ENCODE measurements around the gene PTGIS. TPM values are rescaled to one million over a fixed set of nuclear protein-coding genes. Genes with fewer than 3 reads are reported as not detected.

Gene PTGIS
- total RNA-seq, 2 experiments from 2014 or later = 1.5 to 1.6 TPM

DNA sequence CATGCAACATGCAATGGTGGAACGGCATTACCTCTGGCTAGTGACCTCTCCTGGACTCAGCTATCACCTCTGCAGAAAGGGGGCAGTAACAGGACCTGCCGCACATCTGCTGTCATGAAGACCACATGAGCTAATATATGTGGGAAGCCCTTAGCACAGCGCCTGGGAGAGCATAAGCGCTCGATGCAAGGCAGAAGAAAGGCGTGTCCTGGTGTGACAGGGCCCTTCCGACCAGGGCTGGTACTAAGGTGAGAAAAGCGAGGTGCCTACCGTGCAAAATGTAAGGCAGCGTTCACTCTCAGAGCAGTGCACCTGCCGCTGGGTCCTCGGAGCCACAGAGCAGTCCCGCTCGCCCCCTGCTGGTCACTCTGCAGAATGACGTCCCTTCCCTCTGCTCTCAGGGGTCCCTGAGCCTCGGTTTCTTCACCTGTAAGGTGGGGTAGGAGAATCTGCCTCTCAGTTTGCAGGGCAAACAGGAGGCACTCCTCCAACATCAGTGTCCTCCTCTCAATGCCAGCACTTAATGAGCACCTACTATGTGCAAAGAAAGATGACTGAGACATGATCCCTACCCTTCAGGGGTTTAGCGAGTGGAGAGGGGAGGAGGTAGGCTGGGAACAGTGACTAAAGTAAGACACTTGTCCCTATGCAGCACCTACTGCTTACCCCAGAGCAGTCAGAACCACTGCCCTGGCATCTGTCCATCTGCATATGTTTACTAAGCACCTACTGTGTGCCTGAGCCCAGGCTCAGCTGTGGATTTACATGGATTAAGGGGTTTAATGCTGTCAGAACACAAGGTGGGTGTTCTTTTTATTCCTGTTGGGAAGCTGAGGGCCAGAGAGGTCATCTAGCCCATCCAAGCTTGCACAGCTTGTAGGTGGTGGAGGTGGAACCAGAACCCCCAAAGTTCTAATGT is 41.1 kb upstream of the PTGIS start:
- ChIA-PET POLR2A (interaction anchor here (0.8 to 2.3 kb wide), 5 partner anchors 12 to 71 kb away, joined by 3 to 12 read pairs (median 7); no protein-coding TSS in a partner anchor), CTCF (interaction anchor here (0.6 to 10.5 kb wide), 50 partner anchors 8 to 323 kb away, joined by 3 to 438 read pairs (median 4); partner anchors contain the start of gene B4GALT5)
- DNase-seq (peak; percentile 85), ATAC-seq (peak; percentile 87)
- TF ChIP-seq, protein P1, sequence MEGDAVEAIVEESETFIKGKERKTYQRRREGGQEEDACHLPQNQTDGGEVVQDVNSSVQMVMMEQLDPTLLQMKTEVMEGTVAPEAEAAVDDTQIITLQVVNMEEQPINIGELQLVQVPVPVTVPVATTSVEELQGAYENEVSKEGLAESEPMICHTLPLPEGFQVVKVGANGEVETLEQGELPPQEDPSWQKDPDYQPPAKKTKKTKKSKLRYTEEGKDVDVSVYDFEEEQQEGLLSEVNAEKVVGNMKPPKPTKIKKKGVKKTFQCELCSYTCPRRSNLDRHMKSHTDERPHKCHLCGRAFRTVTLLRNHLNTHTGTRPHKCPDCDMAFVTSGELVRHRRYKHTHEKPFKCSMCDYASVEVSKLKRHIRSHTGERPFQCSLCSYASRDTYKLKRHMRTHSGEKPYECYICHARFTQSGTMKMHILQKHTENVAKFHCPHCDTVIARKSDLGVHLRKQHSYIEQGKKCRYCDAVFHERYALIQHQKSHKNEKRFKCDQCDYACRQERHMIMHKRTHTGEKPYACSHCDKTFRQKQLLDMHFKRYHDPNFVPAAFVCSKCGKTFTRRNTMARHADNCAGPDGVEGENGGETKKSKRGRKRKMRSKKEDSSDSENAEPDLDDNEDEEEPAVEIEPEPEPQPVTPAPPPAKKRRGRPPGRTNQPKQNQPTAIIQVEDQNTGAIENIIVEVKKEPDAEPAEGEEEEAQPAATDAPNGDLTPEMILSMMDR (IDR thresholded peaks at IDR 0.05) = peak; percentile 97
- Mint-ChIP-seq H3K27ac (no peak overlapping the region), H3K9me3 (no peaks in the 10 kb centered on the region), H3K36me3 (ENCODE audit: low read depth) (no peaks in the 10 kb centered on the region), H3K4me1 (ENCODE audit: low read depth) (peaks cover 20% of the 10 kb centered on the region), H3K4me3 (no peak overlapping the region), H3K27me3 (peaks cover 16% of the 10 kb centered on the region)
- intact Hi-C loops (cut with micrococcal nuclease) = loop anchor here (2.0 to 10.0 kb wide), 2 partner anchors 68 to 274 kb away; no protein-coding TSS in a partner anchor

GRCh38 chr20:49607568-49607967 is 39.6 kb upstream of the PTGIS start:
- Mint-ChIP-seq H3K27me3 (peaks cover 16% of the 10 kb centered on the region), H3K4me1 (ENCODE audit: low read depth) (peaks cover 28% of the 10 kb centered on the region), H3K36me3 (ENCODE audit: low read depth) (peaks cover 2% of the 10 kb centered on the region), H3K9me3 (no peaks in the 10 kb centered on the region), H3K4me3 (no peak overlapping the region), H3K27ac (no peak overlapping the region)
- POLR2A ChIA-PET = interaction anchor here (0.6 to 2.3 kb wide), 6 partner anchors 10 to 190 kb away, joined by 3 to 10 read pairs (median 3); no protein-coding TSS in a partner anchor
- DNase-seq (no peak), ATAC-seq (no peak)
- TF ChIP-seq, protein P1 (IDR thresholded peaks at IDR 0.05) = no peak
- intact Hi-C loops (cut with micrococcal nuclease) = loop anchor here (10.0 kb wide), 1 partner anchor 273 kb away; no protein-coding TSS in a partner anchor
- CTCF ChIA-PET = interaction anchor here (0.6 to 10.5 kb wide), 16 partner anchors 8 to 317 kb away, joined by 3 to 438 read pairs (median 4); no protein-coding TSS in a partner anchor

GRCh38 chr20:49603209-49603627 is 35.3 kb upstream of the PTGIS start:
- peaks cover 9% of the 10 kb centered on the region for H3K27me3 Mint-ChIP-seq
- DNase-seq = peak; percentile 35
- POLR2A ChIA-PET = interaction anchor here (0.6 kb wide), 1 partner anchor 62 kb away, joined by 3 read pairs; no protein-coding TSS in a partner anchor

DNA sequence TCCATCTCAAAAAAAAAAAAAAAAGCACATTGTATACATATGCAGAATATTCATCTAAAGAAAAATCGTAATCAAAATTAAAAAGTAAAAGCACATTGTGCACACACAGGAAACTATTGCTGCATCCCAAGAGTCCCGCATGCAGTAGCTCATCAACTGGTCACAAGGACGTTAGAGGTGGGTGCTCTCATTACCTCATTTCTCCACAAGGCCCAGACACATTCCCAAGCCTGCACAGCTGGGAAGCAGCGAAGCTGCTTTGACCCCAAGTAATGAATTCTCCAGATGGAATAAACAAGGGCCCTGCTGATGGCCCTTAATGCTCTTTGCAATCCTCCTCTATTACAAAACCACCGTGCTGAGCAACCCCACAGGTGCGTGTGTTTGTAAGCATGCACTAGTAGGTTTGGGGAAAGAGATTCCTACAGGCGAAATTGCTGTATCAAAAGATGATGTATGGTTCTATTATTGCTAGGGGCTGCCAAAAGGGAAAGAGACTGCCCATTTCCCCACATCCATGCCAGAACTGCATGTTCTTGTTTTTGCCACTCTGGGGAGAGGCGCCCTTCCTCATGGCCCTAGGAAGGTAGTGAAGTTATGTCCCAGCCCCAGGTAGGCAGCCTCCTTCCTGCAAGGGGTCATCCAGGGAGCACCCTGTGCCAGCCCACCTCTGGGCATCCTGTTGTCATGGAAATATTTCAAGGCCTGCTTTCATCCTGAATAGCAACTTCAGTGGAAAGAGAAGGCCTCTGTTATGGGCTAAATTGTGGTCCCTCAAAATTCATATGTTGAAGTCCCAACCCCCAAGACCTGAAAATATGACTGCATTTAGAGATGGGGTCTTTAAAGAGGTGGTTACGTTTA is 34.6 kb upstream of the PTGIS start:
- H3K4me3 Mint-ChIP-seq = no peak overlapping the region
- peaks cover 21% of the 10 kb centered on the region for H3K4me1 Mint-ChIP-seq (ENCODE audit: low read depth)
- peaks cover 5% of the 10 kb centered on the region for H3K27me3 Mint-ChIP-seq
- H3K9me3 Mint-ChIP-seq = peaks cover 2% of the 10 kb centered on the region
- H3K36me3 Mint-ChIP-seq (ENCODE audit: low read depth) = peaks cover 11% of the 10 kb centered on the region
- TF ChIP-seq, protein P1 (IDR thresholded peaks at IDR 0.05) = peak; percentile 11
- H3K27ac Mint-ChIP-seq = peak overlapping the region; percentile 30
- DNase-seq (no peak), ATAC-seq (no peak)
- ChIA-PET CTCF (interaction anchor here (0.8 to 10.5 kb wide), 5 partner anchors 22 to 243 kb away, joined by 3 to 438 read pairs (median 3); no protein-coding TSS in a partner anchor), POLR2A (interaction anchor here (0.7 kb wide), 1 partner anchor 392 kb away, joined by 3 read pairs; no protein-coding TSS in a partner anchor)
- intact Hi-C loops (cut with micrococcal nuclease) = loop anchor here (2.0 to 10.0 kb wide), 2 partner anchors 60 to 268 kb away; no protein-coding TSS in a partner anchor

More at GRCh38 chr20:49603209-49603627, 35.3 kb upstream of the PTGIS start:
- Mint-ChIP-seq H3K4me1 (ENCODE audit: low read depth) (peaks cover 20% of the 10 kb centered on the region), H3K27ac (peak overlapping the region; percentile 30), H3K4me3 (no peak overlapping the region), H3K9me3 (no peaks in the 10 kb centered on the region), H3K36me3 (ENCODE audit: low read depth) (peaks cover 5% of the 10 kb centered on the region)
- CTCF ChIA-PET = interaction anchor here (0.6 to 10.5 kb wide), 7 partner anchors 13 to 243 kb away, joined by 3 to 438 read pairs (median 3); no protein-coding TSS in a partner anchor
- intact Hi-C loops (cut with micrococcal nuclease) = loop anchor here (2.0 to 10.0 kb wide), 2 partner anchors 60 to 268 kb away; no protein-coding TSS in a partner anchor
- TF ChIP-seq, protein P1 (IDR thresholded peaks at IDR 0.05) = peak; percentile 6
- no peak for ATAC-seq

All from activated CD8-positive, alpha-beta T cell treated with anti-CD3 and anti-CD28 coated beads for 36 hours (primary cell).